HG03558 (cell line): ENCODE results near the gene POTEC.
"Not testable (repeated sequence)": the region's sequence is repeated elsewhere in the genome, so short reads cannot be mapped to it uniquely, and the experiment has no call there.

Source experiments
- ATAC-seq: cut with Tn5 transposase; IDR thresholded peaks from one replicate; pipeline ENCODE4 v1.9.1; 2021; ENCODE audit warnings: moderate number of reproducible peaks; ENCODE audit not compliant: unreplicated experiment; ENCODE audit errors: extremely low read depth

The POTEC gene

DNA sequence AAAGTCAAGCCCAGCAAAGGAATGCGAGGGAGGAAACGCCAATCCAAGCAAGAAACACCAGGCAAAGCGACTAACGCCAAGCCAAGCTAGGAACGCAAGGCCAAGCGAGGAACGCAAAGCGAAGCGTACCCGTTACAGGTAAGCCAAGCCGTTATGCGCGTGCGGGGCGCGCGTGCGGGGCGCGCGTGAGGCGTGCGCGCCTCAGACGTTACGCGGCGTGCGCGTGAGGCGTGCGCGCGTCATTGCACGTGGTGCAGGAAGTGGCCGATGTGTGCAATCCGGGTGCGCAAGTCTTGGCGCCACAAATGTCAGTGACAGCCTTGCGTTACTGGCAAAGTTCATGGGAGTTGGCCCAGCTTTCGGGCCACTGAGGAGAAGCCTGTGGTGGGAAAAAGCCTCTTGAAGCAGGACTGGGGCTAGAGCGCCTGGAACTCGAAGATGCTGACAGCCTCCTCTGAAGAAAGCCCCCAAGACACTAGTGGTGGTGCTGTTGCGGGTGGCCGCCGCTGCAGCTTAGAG is at the start of gene POTEC:
TSS of gene POTEC (minus strand) at position 155 of the 519 bp plus-strand sequence. CDS start 454 bp downstream, outside the sequence.
- not testable (repeated sequence) for ATAC-seq

DNA sequence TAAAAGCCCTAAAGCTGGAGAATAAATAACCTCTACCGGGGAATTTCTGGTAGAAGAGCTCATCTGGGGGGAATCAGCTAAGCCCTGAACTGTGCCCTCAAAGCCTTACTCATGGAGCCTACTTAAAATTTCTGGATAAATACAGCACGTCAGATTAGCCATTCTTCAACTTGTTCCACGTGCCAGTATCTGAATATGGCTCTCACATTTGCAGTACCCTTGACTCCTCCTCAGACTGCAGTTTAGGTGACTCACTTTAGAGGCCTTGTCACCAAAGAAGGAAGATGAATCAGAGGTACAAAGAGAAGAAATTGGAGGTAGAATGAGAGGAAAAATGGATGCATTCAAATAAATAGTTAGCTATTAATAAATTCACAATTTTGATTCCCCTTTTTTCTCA is 34.6 kb upstream of the POTEC start:
- no peak for ATAC-seq

DNA sequence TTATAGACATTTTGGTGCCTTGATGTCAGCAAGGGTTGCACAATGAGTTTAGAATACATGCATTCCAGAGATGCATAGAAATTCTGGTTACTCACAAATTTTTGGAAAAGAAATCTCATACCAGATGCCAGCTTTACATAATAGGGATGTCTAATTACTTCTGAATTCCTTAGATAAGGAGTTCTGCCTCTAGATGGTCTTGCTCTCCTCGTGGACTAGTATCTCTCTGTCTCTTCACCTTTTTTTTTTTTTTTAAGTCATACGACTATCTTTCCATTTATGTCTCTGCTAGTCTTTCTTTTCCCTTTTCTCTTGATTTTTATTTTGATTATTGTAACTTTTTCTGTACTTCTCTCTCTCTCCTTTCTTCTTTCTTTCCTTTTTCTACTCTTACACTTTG is 16.1 kb upstream of the POTEC start:
- ATAC-seq: not testable (repeated sequence)

DNA sequence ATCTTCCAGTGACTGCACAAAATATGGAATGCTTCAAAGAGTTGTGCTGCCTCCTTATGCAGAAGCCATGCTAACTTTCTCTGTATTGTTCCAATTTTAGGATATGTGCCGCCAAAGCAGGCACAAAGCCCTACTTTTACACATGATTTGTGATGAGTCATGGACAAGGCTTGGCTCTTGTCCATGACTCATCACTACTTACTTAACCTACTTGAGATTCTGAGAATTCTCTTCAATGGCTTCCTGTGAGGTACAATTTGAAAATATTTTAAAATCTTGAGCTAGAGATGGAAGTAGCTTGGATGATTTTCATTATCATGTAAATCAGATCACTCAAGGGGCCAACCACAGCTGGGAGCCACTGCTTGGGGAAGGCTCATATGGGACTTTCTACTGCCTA is 11.7 kb downstream of the POTEC start:
- ATAC-seq: not testable (repeated sequence)

DNA sequence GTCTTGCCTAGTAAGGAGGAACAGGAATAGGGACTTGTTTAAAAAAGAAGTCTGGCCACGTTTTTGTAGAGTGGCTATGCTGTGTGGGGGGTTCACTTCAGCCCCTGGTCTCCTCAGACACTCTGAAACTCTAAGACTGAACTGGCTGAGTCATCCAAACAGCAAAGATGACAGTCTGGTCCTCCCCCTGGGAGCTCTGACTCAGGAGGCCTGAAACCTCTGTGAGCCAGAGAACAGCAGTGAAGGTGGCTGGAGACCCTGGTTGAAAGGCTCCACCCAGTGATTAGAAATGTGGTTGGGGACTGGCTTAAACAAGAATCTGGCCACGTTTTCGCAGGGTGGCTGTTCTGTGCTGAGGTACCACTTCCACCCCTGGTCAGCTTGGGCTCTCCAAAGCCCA is 32.7 kb downstream of the POTEC start:
- not testable (repeated sequence) for ATAC-seq

DNA sequence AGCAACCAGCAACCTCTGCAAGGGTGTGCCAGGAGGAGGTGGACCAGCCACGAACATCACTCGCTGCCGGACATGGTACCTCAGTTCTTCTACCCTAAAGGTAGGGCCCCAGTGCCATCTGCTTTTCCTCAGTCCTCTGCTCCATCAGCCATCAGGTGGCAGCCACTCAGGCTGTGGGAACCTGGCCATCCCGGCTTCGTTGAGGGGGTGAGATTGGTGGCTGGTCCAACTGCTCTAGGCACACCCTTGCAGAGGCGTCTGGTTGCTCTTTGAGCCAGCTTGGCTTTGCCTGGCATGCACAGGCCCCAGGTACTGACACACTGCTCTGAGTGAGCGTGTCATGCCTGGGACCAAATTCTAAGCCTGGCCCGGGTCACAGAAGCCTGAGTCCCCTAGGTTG is 39.7 kb downstream of the POTEC start:
- not testable (repeated sequence) for ATAC-seq

DNA sequence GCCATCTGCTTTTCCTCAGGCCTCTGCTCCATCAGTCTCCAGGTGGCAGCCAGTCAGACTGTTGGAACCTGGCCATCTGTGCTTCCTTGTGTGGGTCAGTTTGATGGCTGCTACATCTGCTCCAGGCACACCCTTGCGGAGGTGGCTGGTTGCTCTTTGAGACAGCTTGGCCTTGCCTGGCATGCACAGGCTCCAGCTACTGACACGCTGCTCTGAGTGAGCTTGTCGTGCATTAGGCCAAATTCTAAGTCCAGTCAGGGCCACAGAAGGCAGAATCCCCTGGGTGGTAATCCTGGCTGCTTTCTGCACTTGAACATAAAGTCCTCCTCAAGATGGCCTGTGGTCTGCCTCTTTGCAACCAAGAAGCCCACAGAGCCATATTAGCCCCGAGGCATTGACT is 41.5 kb downstream of the POTEC start:
- ATAC-seq: not testable (repeated sequence)

DNA sequence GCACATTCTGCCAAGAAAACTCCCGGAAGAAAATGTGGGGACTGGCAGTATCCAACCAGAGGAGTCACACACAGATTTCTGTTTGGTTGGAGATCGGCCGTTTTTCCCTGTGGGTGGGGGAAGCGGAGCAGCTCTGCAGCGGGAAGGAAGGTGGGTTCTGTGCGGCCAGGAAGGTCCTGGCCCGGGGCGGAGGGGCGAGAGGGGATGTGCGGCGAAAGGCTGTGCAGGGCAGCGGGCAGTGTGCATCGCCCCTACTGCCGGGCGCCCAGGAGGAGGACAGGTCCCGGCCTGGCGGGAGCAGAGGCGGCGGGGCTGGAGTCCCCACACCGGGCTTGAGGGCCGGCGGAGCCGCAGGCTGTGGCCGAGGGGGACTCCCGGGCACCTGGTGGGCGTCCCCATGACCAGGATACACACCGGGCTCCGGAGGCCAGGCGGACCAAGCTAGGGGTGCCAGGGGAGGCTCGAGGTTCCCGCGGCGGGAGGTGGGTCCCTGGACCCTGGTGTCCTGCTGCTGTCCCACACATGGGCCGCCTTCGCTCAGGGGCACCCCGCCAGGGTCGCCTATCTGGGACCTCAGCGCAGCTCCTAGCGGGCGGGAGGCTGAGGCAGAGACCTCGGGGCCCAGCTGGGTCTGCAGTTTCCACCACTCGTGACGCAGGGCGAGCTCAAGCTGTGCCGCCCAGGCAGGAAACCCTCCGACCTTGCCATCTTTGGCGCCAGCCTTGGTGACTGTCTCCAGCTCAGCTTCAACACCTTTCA is 54.0 kb downstream of the POTEC start:
- not testable (repeated sequence) for ATAC-seq

DNA sequence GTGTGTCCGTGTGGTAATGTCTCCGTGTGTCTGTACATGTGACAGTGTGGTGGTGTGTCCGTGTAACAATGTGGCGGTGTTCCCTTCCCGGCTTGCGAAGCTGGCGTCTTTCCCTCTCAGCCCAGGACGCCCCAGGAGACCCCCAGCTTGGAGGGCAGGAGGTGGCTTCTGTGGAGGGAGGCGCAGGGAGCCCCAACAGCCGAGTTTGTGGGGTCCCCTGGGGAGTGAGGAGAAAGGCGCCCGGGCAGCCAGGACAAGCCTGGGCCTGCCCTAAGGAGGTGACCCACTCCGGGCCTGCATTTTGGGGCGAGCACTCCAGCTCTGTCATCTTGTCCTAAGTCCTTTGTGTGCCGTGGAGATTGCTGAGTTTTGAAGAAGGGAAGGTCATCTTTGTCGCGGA is 54.6 kb downstream of the POTEC start:
- not testable (repeated sequence) for ATAC-seq

DNA sequence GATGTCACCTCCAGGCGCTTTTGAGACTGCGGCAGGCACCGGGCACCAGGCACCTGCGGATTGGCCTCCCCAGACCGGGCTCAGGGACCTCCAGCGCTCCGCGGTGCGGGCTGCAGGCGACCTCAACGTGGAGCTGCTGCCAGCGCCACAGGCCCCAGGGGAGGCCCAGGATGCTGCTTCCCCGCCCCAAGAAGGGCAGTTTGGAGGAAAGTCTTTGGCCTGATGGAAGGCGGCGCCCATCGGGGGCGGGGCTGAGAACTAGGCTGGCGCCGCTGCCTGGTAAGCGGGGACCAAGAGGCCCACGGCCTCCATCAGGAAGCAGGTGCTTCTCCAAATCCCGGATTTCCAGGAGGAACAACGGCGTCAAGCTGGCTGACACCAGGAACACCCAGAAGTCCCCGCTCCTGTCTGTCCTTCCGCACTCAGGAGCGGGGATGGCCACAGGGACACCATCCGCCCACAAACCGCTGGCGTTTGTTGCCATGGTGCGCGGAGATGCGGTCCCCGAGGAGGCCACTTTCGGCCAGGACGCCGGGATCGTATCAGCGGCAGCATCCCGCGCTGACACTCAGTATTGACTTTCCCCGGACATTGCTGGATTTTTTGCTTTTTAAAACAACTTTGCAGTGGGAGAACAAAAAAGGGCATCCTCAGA is 56.3 kb downstream of the POTEC start:
- not testable (repeated sequence) for ATAC-seq

DNA sequence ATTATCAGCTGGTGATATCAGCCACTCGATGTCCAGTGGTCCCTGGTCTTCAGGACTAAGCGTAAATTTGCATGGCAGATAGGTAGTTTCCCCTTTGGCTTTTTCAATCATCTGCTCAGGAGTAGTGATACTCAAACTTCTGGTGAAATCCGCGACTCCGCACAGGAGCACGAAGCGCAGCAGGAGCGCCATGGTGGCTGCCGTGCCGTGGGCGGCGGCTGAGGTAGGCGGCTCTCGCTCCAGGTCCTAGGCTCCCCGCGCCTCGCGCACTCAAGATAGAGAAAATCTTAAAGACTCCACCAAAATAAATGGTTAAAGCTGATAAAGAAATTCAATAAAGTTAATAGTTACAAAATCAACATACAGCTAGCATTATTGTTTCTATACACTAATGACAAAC is 64.3 kb downstream of the POTEC start:
- ATAC-seq: not testable (repeated sequence)

DNA sequence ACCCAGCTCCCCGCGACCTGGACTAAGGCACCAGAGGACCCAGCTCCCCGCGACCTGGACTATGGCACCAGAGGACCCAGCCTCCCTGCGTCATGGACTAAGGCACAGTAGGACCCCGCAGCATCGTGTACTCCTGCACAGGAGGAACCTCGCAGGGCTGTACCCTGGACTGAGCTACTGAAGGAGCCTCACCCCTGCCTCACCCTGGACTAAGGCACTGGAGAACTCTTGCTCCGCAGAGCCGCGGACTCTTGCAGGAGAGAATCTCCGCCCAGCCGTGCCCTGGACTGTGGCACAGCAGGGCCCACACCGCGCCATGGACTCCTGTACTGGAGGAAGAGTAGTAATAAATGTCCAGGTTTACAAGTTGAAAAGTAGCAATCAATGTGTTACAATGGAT is 67.9 kb downstream of the POTEC start:
- not testable (repeated sequence) for ATAC-seq

DNA sequence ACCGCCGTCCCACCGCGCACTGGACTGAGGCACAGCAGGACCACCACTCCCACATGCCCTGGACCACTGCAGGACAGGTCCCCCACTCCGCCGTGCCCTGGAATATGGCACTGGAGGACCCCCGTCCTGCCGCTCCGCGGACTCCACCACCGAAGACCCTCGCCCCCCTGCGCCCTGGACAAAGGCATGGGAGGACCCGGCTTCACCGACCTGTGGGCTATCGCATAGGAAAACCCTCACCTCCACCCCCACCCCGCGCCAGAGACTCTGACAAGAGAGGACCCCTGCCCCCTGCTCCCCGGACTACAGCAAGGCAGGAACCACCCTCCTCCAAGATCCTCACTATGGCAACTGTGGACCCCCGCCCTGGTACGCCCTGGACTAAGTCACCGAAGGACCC is 68.6 kb downstream of the POTEC start:
- not testable (repeated sequence) for ATAC-seq

DNA sequence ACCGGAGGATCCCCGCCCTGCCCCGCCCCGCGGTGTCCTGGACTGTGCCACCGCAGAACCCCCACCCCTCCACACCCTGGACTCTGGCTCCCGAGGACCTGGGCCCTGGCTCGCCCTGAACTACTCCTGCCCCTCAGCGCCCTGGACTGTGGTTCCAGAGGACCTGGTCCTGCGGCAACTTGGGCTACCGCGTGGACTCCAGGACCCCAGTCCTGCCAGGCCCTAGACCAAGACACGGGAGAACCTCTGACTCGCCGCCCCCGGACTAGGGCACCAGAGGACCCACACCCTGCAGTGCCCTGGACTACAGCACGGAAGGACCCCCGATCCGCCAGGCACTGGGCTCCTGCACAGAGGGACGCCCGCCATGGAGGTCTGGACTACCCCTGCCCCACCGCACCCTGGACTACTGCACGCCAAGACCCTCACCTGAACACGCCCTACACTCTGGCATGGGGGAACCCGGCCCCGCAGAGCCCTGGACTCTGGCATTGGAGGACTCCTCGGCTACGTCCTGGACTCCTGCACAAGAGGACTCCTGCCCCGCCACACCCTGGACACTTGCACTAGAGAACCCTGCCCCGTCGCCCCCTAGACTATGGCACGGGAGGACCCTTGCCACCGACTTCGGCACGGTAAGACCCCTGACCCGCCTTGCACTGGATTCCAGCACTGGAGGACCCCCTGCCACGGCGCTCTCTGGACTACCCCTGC is 69.2 kb downstream of the POTEC start:
- ATAC-seq: not testable (repeated sequence)

DNA sequence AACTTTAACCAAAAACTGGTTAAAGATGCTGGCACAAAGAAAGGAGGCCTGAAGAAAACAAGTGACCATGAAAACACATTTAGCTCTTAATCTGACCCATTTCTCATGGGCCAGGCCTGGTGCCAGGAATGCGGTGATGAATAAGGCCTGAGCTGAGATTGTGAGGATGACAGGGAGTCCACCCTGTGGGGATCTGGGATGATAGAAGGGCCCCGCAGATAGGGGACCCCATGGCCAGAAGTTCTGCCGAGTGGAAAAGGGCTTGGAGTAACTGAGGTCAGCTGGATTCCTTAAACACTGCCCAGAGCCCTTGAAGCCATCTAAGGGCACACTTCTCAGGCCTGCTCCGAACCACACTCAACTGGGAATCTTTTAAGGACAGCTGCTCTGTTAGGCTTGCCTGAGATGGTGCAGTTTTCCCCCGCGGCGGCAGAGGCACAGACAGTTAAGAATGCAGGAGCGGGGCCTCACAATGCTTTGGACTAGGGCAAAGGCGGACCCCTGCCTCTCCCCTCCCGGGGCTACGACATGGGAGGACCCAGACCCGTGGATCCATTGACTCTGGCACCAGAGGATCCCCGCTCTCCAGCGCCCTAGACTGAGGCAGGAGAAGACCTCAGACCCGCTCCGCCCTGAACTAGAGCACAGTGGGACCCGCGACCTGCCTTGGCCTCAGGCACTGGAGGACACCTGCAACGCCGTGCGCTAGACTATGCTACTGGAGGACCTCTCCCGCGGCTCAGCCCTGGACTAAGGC is 70.0 kb downstream of the POTEC start:
- not testable (repeated sequence) for ATAC-seq

DNA sequence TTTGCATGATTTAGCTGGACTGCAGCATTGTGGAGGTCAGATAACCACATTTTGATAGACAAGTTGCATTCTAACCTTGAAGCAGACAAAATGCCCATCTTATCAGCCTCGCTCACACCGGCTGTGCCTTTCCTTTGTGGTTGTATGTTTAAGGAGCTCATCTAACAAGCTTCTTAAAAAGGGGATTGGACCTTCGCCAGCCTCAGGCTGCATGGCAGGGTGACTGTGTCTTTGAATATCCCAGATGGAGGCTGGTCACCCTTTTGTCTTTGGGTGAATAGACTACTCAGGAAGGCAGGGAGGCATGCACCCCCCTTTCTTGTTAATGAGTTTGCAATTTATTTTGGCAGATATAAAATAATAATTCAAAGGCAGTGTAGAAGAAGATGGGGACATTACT is 72.1 kb downstream of the POTEC start:
- ATAC-seq: not testable (repeated sequence)

DNA sequence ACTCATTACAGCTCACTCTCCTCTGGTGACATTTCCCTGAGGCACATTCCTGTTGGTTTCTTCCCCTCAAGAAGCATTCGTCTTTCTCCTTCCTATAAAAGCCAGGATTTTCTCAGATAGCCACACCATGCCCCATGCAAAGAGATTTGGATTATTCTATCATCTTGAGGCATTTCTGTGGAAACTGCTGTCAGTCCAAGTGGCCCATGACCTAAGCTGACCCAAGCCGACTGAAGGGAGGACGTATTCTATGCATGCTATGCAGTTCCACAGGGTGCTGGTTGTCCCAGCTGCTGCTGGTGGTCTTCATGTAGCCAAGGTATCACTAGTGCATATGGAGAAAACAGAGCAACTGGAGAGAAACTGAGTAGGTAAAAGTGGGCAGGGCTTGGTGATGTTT is 73.0 kb downstream of the POTEC start:
- ATAC-seq: not testable (repeated sequence)

DNA sequence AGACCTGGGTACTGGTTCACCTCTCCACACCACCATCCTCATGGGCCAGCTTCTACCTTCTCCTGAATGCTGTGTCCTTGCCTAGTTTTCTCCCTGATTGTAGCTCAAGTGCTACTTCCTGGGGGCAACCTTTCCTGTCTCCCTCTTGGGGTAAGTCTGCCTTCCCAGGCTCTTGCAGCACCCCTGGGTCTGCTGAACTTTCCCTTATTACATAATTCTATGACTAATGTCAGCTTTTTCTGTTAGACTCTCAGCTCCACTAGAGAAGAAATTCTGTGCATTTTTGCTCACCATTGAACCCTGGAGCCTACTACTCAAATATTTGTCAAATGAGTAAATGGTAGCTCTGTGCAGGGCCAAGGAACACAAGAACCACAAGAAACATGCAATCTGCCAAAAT is 73.4 kb downstream of the POTEC start:
- not testable (repeated sequence) for ATAC-seq

DNA sequence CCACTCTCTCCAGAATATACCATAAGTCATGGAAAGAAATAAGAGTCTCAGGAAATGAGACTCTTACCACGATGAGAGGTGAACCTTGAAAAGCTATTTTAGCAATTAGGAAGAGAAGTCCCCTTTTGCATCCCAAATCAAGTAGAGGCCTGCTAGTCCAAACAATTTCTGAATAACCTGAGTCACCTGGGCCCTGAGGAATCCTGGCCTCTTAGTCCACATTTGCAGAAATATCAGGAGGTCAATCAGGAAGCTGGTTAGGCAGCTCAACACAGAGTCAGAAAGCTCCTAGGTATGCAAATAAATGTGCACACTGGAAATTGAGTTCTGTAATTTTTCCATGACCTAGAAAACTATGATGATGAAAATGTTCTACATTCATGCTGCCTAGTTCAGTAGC is 77.4 kb downstream of the POTEC start:
- ATAC-seq: not testable (repeated sequence)
